ENCODE measurements around the gene NUDT3. TPM values are rescaled to one million over a fixed set of nuclear protein-coding genes. Genes with fewer than 3 reads are reported as not detected.

The NUDT3 gene
- total RNA-seq, 1 donor from 2014 or later, result 50.1 TPM

- peaks cover 56% of the 10 kb centered on the region for H3K4me1 ChIP-seq
- TF ChIP-seq CTCF (IDR thresholded peaks at IDR 0.05; ENCODE audit: borderline replicate concordance), result no peak
- H3K27ac ChIP-seq (replicated peaks), result peak overlapping the region; percentile 42
- no peaks in the 10 kb centered on the region for H3K27me3 ChIP-seq (ENCODE audit: low read depth)
- H3K4me3 ChIP-seq, result no peak overlapping the region
- intact Hi-C loops (cut with micrococcal nuclease), result no loop called here
- H3K9me3 ChIP-seq (replicated peaks), result no peaks in the 10 kb centered on the region
- no peaks in the 10 kb centered on the region for H3K36me3 ChIP-seq
- DNase-seq, result no peak
Observed at GRCh38 chr6:34350137-34350933, 42.1 kb downstream of the NUDT3 start.

GRCh38 chr6:34349211-34349610 lies 43.3 kb downstream of the NUDT3 start:
- intact Hi-C loops (cut with micrococcal nuclease), result no loop called here
- no peak for DNase-seq
- Histone ChIP-seq H3K27ac (replicated peaks) (no peak overlapping the region), H3K4me1 (peaks cover 51% of the 10 kb centered on the region), H3K36me3 (no peaks in the 10 kb centered on the region), H3K9me3 (replicated peaks) (no peaks in the 10 kb centered on the region), H3K27me3 (ENCODE audit: low read depth) (no peaks in the 10 kb centered on the region), H3K4me3 (no peak overlapping the region)
- no peak for TF ChIP-seq CTCF (IDR thresholded peaks at IDR 0.05; ENCODE audit: borderline replicate concordance)

- Histone ChIP-seq H3K4me3 (no peak overlapping the region), H3K27me3 (ENCODE audit: low read depth) (no peaks in the 10 kb centered on the region), H3K9me3 (replicated peaks) (no peaks in the 10 kb centered on the region), H3K36me3 (no peaks in the 10 kb centered on the region), H3K27ac (replicated peaks) (no peak overlapping the region), H3K4me1 (peaks cover 59% of the 10 kb centered on the region)
- DNase-seq, result no peak
- no peak for TF ChIP-seq CTCF (IDR thresholded peaks at IDR 0.05; ENCODE audit: borderline replicate concordance)
- intact Hi-C loops (cut with micrococcal nuclease), result no loop called here
Observed at GRCh38 chr6:34347303-34347702, 45.2 kb downstream of the NUDT3 start.

- no peak for TF ChIP-seq CTCF (IDR thresholded peaks at IDR 0.05; ENCODE audit: borderline replicate concordance)
- no peak overlapping the region for H3K4me3 ChIP-seq
- DNase-seq, result no peak
- no peaks in the 10 kb centered on the region for H3K9me3 ChIP-seq (replicated peaks)
- H3K27ac ChIP-seq (replicated peaks), result peak overlapping the region; percentile 21
- intact Hi-C loops (cut with micrococcal nuclease), result no loop called here
- peaks cover 61% of the 10 kb centered on the region for H3K4me1 ChIP-seq
- H3K27me3 ChIP-seq (ENCODE audit: low read depth), result no peaks in the 10 kb centered on the region
- no peaks in the 10 kb centered on the region for H3K36me3 ChIP-seq
Observed at GRCh38 chr6:34346175-34347119, 46.0 kb downstream of the NUDT3 start.

- Histone ChIP-seq H3K36me3 (no peaks in the 10 kb centered on the region), H3K4me1 (peaks cover 67% of the 10 kb centered on the region), H3K4me3 (no peak overlapping the region), H3K27me3 (ENCODE audit: low read depth) (no peaks in the 10 kb centered on the region), H3K9me3 (replicated peaks) (no peaks in the 10 kb centered on the region), H3K27ac (replicated peaks) (peak overlapping the region; percentile 3)
- no peak for TF ChIP-seq CTCF (IDR thresholded peaks at IDR 0.05; ENCODE audit: borderline replicate concordance)
- DNase-seq, result no peak
- intact Hi-C loops (cut with micrococcal nuclease), result no loop called here
Observed at GRCh38 chr6:34343806-34344205, 48.7 kb downstream of the NUDT3 start.

Measured in left ventricle myocardium inferior (tissue), 1 donor.